NCI-H446 (cell line): ENCODE measurements around the gene DTNB.

Experiments
- DNase-seq, 2 experiments: peaks; one replicate each; lab custom pipeline; 2025; lab: John Stamatoyannopoulos, UW

The DTNB gene

GRCh38 chr2:25385910-25386309 is 287.5 kb downstream of the DTNB start:
- DNase-seq = no peak

- no peak for DNase-seq
These were observed 289.6 kb downstream of the DTNB start for GRCh38 chr2:25383806-25384205.

GRCh38 chr2:25381502-25381901 is 291.9 kb downstream of the DTNB start:
- no peak for DNase-seq

GRCh38 chr2:25380586-25381375 is 292.6 kb downstream of the DTNB start:
- DNase-seq = no peak

GRCh38 chr2:25380023-25380422 is 293.4 kb downstream of the DTNB start:
- DNase-seq = no peak

- no peak for DNase-seq
These were observed 293.8 kb downstream of the DTNB start for GRCh38 chr2:25379535-25379934.

GRCh38 chr2:25378731-25379490 is 294.5 kb downstream of the DTNB start:
- DNase-seq = no peak

GRCh38 chr2:25377822-25378421 is 295.5 kb downstream of the DTNB start:
- no peak for DNase-seq

- DNase-seq = peak; percentile 46 to 89
These were observed 296.4 kb downstream of the DTNB start for GRCh38 chr2:25376750-25377621.

GRCh38 chr2:25375989-25376545 is 297.3 kb downstream of the DTNB start:
- no peak for DNase-seq

- DNase-seq = no peak
These were observed 297.9 kb downstream of the DTNB start for GRCh38 chr2:25375371-25375988.

GRCh38 chr2:25374827-25375226 is 298.6 kb downstream of the DTNB start:
- DNase-seq = no peak

- no peak for DNase-seq
These were observed 299.0 kb downstream of the DTNB start for GRCh38 chr2:25374411-25374810.

GRCh38 chr2:25373269-25373981 is 300.0 kb downstream of the DTNB start:
- peak in 1 of 2 experiments; percentile 35 for DNase-seq

- DNase-seq = no peak
These were observed 300.7 kb downstream of the DTNB start for GRCh38 chr2:25372405-25373268.

- DNase-seq = no peak
These were observed 301.8 kb downstream of the DTNB start for GRCh38 chr2:25371253-25372241.

GRCh38 chr2:25369876-25370275 is 303.5 kb downstream of the DTNB start:
- DNase-seq = no peak

- DNase-seq = no peak
These were observed 303.9 kb downstream of the DTNB start for GRCh38 chr2:25369439-25369838.
